Ovary (tissue), 3 donors: ENCODE results near the gene NIPA2.

Experiments used
- CTCF ChIP-seq, 3 donors: fragments of 450-650 bp in 2 of 3; fragments of 200-600 bp in 1 of 3; IDR thresholded peaks; one replicate each; pipeline versions ENCODE4 v1.5.1 to v1.8.0; 2016 to 2022; ENCODE audit warnings: antibody characterized with exemption in 3 of 3, mild to moderate bottlenecking in 1 of 3
- POLR2A ChIP-seq: fragments of 450-650 bp; IDR thresholded peaks from one replicate; pipeline ENCODE4 v1.6.1; 2017; ENCODE audit warnings: antibody characterized with exemption, mild to moderate bottlenecking, moderate library complexity
- donor health status: DM: no; HTN: no; CAD: no.

- TF ChIP-seq CTCF (IDR thresholded peaks at IDR 0.05): no peak
- no peak for TF ChIP-seq POLR2A
Measured at GRCh38 chr15:22811640-22812039, 26.8 kb upstream of the NIPA2 start.
